ENCODE measurements around the gene RPL5. TPM values are rescaled to one million over a fixed set of nuclear protein-coding genes. Genes with fewer than 3 reads are reported as not detected.

The RPL5 gene
- total RNA-seq, 4 donors from 2014 or later: 851 to 985 (median 913) TPM

GRCh38 chr1:92870591-92870990, 38.8 kb downstream of the RPL5 start:
- no peak overlapping the region for H3K4me3 ChIP-seq
- H3K36me3 ChIP-seq: no peaks in the 10 kb centered on the region
- intact Hi-C loops (cut with DNase I; ENCODE audit: low total_unique reads): no loop called here
- H3K9me3 ChIP-seq: no peaks in the 10 kb centered on the region
- DNase-seq: no peak
- H3K4me1 ChIP-seq: no peaks in the 10 kb centered on the region
- in situ Hi-C loops (cut with MboI; ENCODE audit: low sequenced_read_pairs in 4 of 4): no loop called here
- H3K27ac ChIP-seq: no peak overlapping the region
- no peak for ATAC-seq
- H3K27me3 ChIP-seq: no peaks in the 10 kb centered on the region
- TF ChIP-seq CTCF (IDR thresholded peaks at IDR 0.05 in 4 of 5, conservative IDR thresholded peaks at IDR 0.05 in 1 of 5) (no peak), POLR2A (IDR thresholded peaks at IDR 0.05) (no peak)

GRCh38 chr1:92872719-92873118, 40.9 kb downstream of the RPL5 start:
- intact Hi-C loops (cut with DNase I; ENCODE audit: low total_unique reads) (no loop called here), in situ Hi-C loops (cut with MboI; ENCODE audit: low sequenced_read_pairs in 4 of 4) (no loop called here)
- no peak for ATAC-seq
- Histone ChIP-seq H3K4me3 (no peak overlapping the region), H3K27ac (no peak overlapping the region), H3K9me3 (no peaks in the 10 kb centered on the region), H3K27me3 (no peaks in the 10 kb centered on the region), H3K4me1 (peaks cover 8 to 13% of the 10 kb centered on the region in 2 donors), H3K36me3 (no peaks in the 10 kb centered on the region)
- TF ChIP-seq POLR2A (IDR thresholded peaks at IDR 0.05): no peak
- no peak for TF ChIP-seq CTCF (IDR thresholded peaks at IDR 0.05 in 4 of 5, conservative IDR thresholded peaks at IDR 0.05 in 1 of 5)
- no peak for DNase-seq

GRCh38 chr1:92874987-92875386, 43.1 kb downstream of the RPL5 start:
- Histone ChIP-seq H3K36me3 (no peaks in the 10 kb centered on the region), H3K4me1 (peaks cover 14 to 21% of the 10 kb centered on the region in 2 donors), H3K4me3 (no peak overlapping the region), H3K9me3 (no peaks in the 10 kb centered on the region), H3K27me3 (no peaks in the 10 kb centered on the region), H3K27ac (no peak overlapping the region)
- in situ Hi-C loops (cut with MboI; ENCODE audit: low sequenced_read_pairs in 4 of 4) (no loop called here), intact Hi-C loops (cut with DNase I; ENCODE audit: low total_unique reads) (no loop called here)
- DNase-seq (no peak), ATAC-seq (no peak)
- TF ChIP-seq POLR2A (IDR thresholded peaks at IDR 0.05): no peak
- TF ChIP-seq CTCF (IDR thresholded peaks at IDR 0.05 in 4 of 5, conservative IDR thresholded peaks at IDR 0.05 in 1 of 5): no peak

- intact Hi-C loops (cut with DNase I; ENCODE audit: low total_unique reads) (no loop called here), in situ Hi-C loops (cut with MboI; ENCODE audit: low sequenced_read_pairs in 4 of 4) (no loop called here)
- H3K9me3 ChIP-seq: no peaks in the 10 kb centered on the region
- no peak overlapping the region for H3K4me3 ChIP-seq
- no peak overlapping the region for H3K27ac ChIP-seq
- H3K4me1 ChIP-seq: peaks cover 14 to 21% of the 10 kb centered on the region in 2 donors
- DNase-seq (no peak), ATAC-seq (no peak)
- TF ChIP-seq CTCF (IDR thresholded peaks at IDR 0.05 in 4 of 5, conservative IDR thresholded peaks at IDR 0.05 in 1 of 5): no peak
- no peak for TF ChIP-seq POLR2A (IDR thresholded peaks at IDR 0.05)
- H3K27me3 ChIP-seq: no peaks in the 10 kb centered on the region
- no peaks in the 10 kb centered on the region for H3K36me3 ChIP-seq
Observed at GRCh38 chr1:92876351-92876750, 44.5 kb downstream of the RPL5 start.

- Histone ChIP-seq H3K27ac (peak overlapping the region in 2 of 4 donors; percentile 4 to 40), H3K4me1 (peaks cover 14 to 21% of the 10 kb centered on the region in 2 donors), H3K4me3 (no peak overlapping the region), H3K27me3 (no peaks in the 10 kb centered on the region), H3K36me3 (no peaks in the 10 kb centered on the region), H3K9me3 (no peaks in the 10 kb centered on the region)
- DNase-seq: no peak
- intact Hi-C loops (cut with DNase I; ENCODE audit: low total_unique reads): no loop called here
- TF ChIP-seq POLR2A (IDR thresholded peaks at IDR 0.05) (no peak), CTCF (IDR thresholded peaks at IDR 0.05 in 4 of 5, conservative IDR thresholded peaks at IDR 0.05 in 1 of 5) (no peak)
- ATAC-seq: no peak
- in situ Hi-C loops (cut with MboI; ENCODE audit: low sequenced_read_pairs in 4 of 4): no loop called here
Observed at GRCh38 chr1:92877081-92877711, 45.4 kb downstream of the RPL5 start.

Measured in gastrocnemius medialis (tissue), 4 donors.